Activated B cell treated with CpG ODN at 0.5 μM for 24 hours (primary cell): ENCODE results near the gene NPB. TPM values are rescaled to one million over a fixed set of nuclear protein-coding genes. Genes with fewer than 3 reads are reported as not detected.

Experiments
- ATAC-seq: fragments of 200-7000 bp; cut with Tn5 transposase; one replicate; pipeline ENCODE4 v1.10.0; 2021; ENCODE audit warnings: low read depth, mild to moderate bottlenecking, moderate library complexity
- CTCF ChIA-PET: fragments of 350-600 bp; sonication (Branson Sonifier 250); formaldehyde crosslinking; loops from one replicate; lab custom pipeline; 2021; ENCODE audit warnings: antibody characterized with exemption; lab: Charles Lee
- POLR2A ChIA-PET: fragments of 350-600 bp; sonication (Branson Sonifier 250); formaldehyde crosslinking; loops from one replicate; lab custom pipeline; 2021; ENCODE audit warnings: antibody characterized with exemption; lab: Charles Lee
- DNase-seq: peaks from one replicate; pipeline ENCODE4 v3.0.0; 2022
- H3K27ac Mint-ChIP-seq: one replicate; pipeline ENCODE4 v1.8.0; 2020; ENCODE audit warnings: mixed read lengths
- H3K27me3 Mint-ChIP-seq: one replicate; pipeline ENCODE4 v1.8.0; 2021; ENCODE audit warnings: mixed read lengths
- H3K36me3 Mint-ChIP-seq: one replicate; pipeline ENCODE4 v1.8.0; 2021; ENCODE audit warnings: low read depth, mixed read lengths
- H3K4me1 Mint-ChIP-seq: one replicate; pipeline ENCODE4 v1.8.0; 2021; ENCODE audit warnings: mixed read lengths
- H3K4me3 Mint-ChIP-seq: one replicate; pipeline ENCODE4 v1.8.0; 2020; ENCODE audit warnings: mild to moderate bottlenecking, mixed read lengths
- H3K9me3 Mint-ChIP-seq: one replicate; pipeline ENCODE4 v1.8.0; 2020; ENCODE audit warnings: mixed read lengths
- CTCF ChIP-seq: fragments of 200-600 bp; IDR thresholded peaks from one replicate; pipeline ENCODE4 v1.8.0; 2022; ENCODE audit warnings: antibody characterized with exemption, mild to moderate bottlenecking
- intact Hi-C: fragments of 100-400 bp; cut with micrococcal nuclease; formaldehyde crosslinking; loops from one replicate; pipeline ENCODE4 v1.15.1; 2024
- total RNA-seq: library from RNA; stranded (reverse); gene quantifications from 2 replicates; pipeline ENCODE4 v1.2.3, GENCODE V29; 2022

Gene NPB
- total RNA-seq, 1 donor from 2014 or later, result 0.24 TPM

GRCh38 chr17:81913394-81914102 lies 11.5 kb downstream of the NPB start:
- no peak overlapping the region for H3K27ac Mint-ChIP-seq
- intact Hi-C loops, result no loop called here
- H3K4me3 Mint-ChIP-seq, result peak overlapping the region; percentile 33
- H3K36me3 Mint-ChIP-seq, result peaks cover 49% of the 10 kb centered on the region
- no peak for TF ChIP-seq CTCF
- DNase-seq, result no peak
- POLR2A ChIA-PET, result no interaction called here
- H3K9me3 Mint-ChIP-seq, result no peaks in the 10 kb centered on the region
- H3K4me1 Mint-ChIP-seq, result peaks cover 31% of the 10 kb centered on the region
- CTCF ChIA-PET, result no interaction called here
- ATAC-seq, result no peak
- no peaks in the 10 kb centered on the region for H3K27me3 Mint-ChIP-seq

- H3K27ac Mint-ChIP-seq, result no peak overlapping the region
- no peak for ATAC-seq
- H3K4me1 Mint-ChIP-seq, result peaks cover 34% of the 10 kb centered on the region
- POLR2A ChIA-PET, result no interaction called here
- CTCF ChIA-PET, result interaction anchor here (1.5 kb wide), 1 partner anchor 45 kb away, joined by 3 read pairs; no protein-coding TSS in a partner anchor
- intact Hi-C loops, result no loop called here
- peaks cover 49% of the 10 kb centered on the region for H3K36me3 Mint-ChIP-seq
- H3K27me3 Mint-ChIP-seq, result no peaks in the 10 kb centered on the region
- TF ChIP-seq CTCF, result no peak
- no peak for DNase-seq
- H3K9me3 Mint-ChIP-seq, result no peaks in the 10 kb centered on the region
- H3K4me3 Mint-ChIP-seq, result no peak overlapping the region
Measured at GRCh38 chr17:81914103-81914850, 12.2 kb downstream of the NPB start.

GRCh38 chr17:81915331-81915730 lies 13.3 kb downstream of the NPB start:
- Mint-ChIP-seq H3K4me1 (peaks cover 32% of the 10 kb centered on the region), H3K27me3 (no peaks in the 10 kb centered on the region), H3K27ac (no peak overlapping the region), H3K4me3 (no peak overlapping the region), H3K36me3 (peaks cover 56% of the 10 kb centered on the region), H3K9me3 (no peaks in the 10 kb centered on the region)
- CTCF ChIA-PET, result interaction anchor here (1.5 kb wide), 1 partner anchor 44 kb away, joined by 3 read pairs; no protein-coding TSS in a partner anchor
- TF ChIP-seq CTCF, result no peak
- no peak for ATAC-seq
- intact Hi-C loops, result no loop called here
- POLR2A ChIA-PET, result interaction anchor here (3.0 kb wide), 1 partner anchor 12 kb away, joined by 28 read pairs; the partner anchor contains the start of gene MAFG
- no peak for DNase-seq

- no peaks in the 10 kb centered on the region for H3K27me3 Mint-ChIP-seq
- no peaks in the 10 kb centered on the region for H3K9me3 Mint-ChIP-seq
- peak overlapping the region; percentile 82 for H3K4me3 Mint-ChIP-seq
- DNase-seq (no peak), ATAC-seq (no peak)
- peaks cover 61% of the 10 kb centered on the region for H3K36me3 Mint-ChIP-seq
- peak overlapping the region; percentile 41 for H3K27ac Mint-ChIP-seq
- peaks cover 29% of the 10 kb centered on the region for H3K4me1 Mint-ChIP-seq
- ChIA-PET CTCF (interaction anchor here (1.2 to 1.6 kb wide), 2 partner anchors 43 to 47 kb away, joined by 3 to 5 read pairs; no protein-coding TSS in a partner anchor), POLR2A (interaction anchor here (0.7 to 3.0 kb wide), 4 partner anchors 11 to 296 kb away, joined by 6 to 28 read pairs (median 7); partner anchors contain the start of genes CCDC57, MAFG and P4HB)
- TF ChIP-seq CTCF, result no peak
- intact Hi-C loops, result no loop called here
Measured at GRCh38 chr17:81916234-81917001, 14.4 kb downstream of the NPB start.
